ENCODE data around the gene SNX1. TPM values are rescaled to one million over a fixed set of nuclear protein-coding genes. Genes with fewer than 3 reads are reported as not detected.

Gene SNX1
- total RNA-seq, 1 donor from 2014 or later: 87.7 TPM

DNA sequence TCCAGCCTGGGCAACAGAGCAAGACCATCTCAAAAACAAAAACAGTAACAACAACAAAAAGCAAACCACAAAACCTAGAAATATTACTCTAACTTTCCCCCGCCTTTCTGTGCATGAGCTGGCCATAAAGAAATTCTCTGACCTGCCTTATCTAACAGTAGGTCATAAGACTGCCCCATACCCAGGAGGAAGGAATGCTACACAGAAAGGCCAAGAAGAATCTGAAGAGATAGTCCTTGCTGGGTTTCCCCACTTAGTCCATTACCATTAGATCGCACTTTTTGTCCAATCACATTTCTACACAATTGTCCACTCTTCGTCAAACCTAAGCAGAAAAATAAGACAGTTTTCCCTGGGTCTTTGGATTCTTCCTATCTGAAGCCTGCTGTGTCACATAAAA lies 25.7 kb upstream of the SNX1 start:
- Histone ChIP-seq H2AFZ (ENCODE audit: low read depth, low read length) (no peak overlapping the region), H4K20me1 (ENCODE audit: insufficient read depth, low read length) (no peaks in the 10 kb centered on the region), H3K4me2 (ENCODE audit: low read length) (no peak overlapping the region), H3K36me3 (ENCODE audit: insufficient read depth, low read length) (peaks cover 4% of the 10 kb centered on the region), H3K9ac (ENCODE audit: low read length) (no peak overlapping the region), H3K4me3 (ENCODE audit: insufficient read depth, low read depth, low read length) (no peak overlapping the region), H3K9me3 (ENCODE audit: insufficient read depth, low read depth, low read length) (no peaks in the 10 kb centered on the region), H3K79me2 (ENCODE audit: insufficient read depth, low read length) (no peaks in the 10 kb centered on the region), H3K27me3 (ENCODE audit: insufficient read depth, low read length) (no peaks in the 10 kb centered on the region), H3K27ac (ENCODE audit: low read depth, low read length) (no peak overlapping the region), H3K4me1 (ENCODE audit: insufficient read depth, low read length) (peaks cover 14% of the 10 kb centered on the region)
- Mint-ChIP-seq H3K4me1 (ENCODE audit: low read depth, unreplicated experiment) (peaks cover 8% of the 10 kb centered on the region), H3K4me3 (ENCODE audit: unreplicated experiment) (no peak overlapping the region), H3K27me3 (ENCODE audit: low read depth, unreplicated experiment) (no peaks in the 10 kb centered on the region), H3K36me3 (ENCODE audit: low read depth, unreplicated experiment) (peaks cover 8% of the 10 kb centered on the region), H3K27ac (ENCODE audit: unreplicated experiment) (no peak overlapping the region), H3K9me3 (ENCODE audit: unreplicated experiment) (no peaks in the 10 kb centered on the region)
- FAIRE-seq (no peak), DNase-seq (ENCODE audit: low read depth) (no peak)
- TF ChIP-seq EZH2 (IDR thresholded peaks at IDR 0.05; ENCODE audit: insufficient read depth, low read length) (no peak), CTCF (IDR thresholded peaks at IDR 0.05; ENCODE audit: insufficient read depth, low read depth, low read length) (no peak)

DNA sequence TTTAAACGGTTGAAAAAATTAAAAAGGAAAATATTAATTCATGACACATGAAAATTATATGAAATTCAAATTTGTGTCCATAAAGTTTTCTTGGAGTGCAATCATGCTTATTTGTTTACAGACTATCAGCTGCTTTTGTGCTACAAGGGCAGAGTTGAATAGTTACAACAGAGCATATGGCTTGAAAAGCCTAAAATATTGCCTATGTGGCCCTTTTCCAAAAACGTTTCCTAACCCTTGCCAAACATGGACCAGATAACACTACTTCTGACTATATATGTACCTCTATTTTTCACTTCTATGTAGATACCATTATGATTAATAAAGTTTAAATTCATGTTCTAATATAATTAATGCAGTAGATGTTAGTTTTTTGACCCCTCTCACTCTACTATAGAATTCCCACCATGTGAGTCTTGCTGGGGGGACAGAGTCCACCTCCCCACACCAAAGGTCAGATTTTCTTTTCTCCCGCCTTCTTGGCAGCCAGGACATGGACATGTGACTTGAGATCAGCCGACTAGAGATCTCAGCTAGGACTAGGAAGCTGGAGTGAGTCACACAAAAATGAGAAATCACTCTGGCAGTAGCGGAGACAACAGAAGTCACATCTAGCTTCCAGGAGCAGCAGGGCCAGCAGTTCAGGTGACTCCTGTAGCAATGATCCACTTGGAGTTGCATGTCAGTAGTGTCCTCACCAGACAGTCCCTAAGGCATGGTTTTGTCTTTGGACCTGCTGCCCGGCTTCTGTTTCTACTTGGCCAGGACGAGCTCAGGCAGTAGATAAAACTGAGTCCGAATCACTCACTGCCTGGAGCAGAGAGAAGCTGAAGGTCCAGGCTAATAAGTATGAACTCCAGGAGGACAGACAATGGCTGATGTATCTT lies 24.6 kb upstream of the SNX1 start:
- TF ChIP-seq EZH2 (IDR thresholded peaks at IDR 0.05; ENCODE audit: insufficient read depth, low read length) (no peak), CTCF (IDR thresholded peaks at IDR 0.05; ENCODE audit: insufficient read depth, low read depth, low read length) (no peak)
- peaks cover 2% of the 10 kb centered on the region for H4K20me1 ChIP-seq (ENCODE audit: insufficient read depth, low read length)
- no peaks in the 10 kb centered on the region for H3K27me3 ChIP-seq (ENCODE audit: insufficient read depth, low read length)
- H3K27me3 Mint-ChIP-seq (ENCODE audit: low read depth, unreplicated experiment): no peaks in the 10 kb centered on the region
- peak overlapping the region; percentile 64 for H3K27ac Mint-ChIP-seq (ENCODE audit: unreplicated experiment)
- H3K36me3 Mint-ChIP-seq (ENCODE audit: low read depth, unreplicated experiment): peaks cover 8% of the 10 kb centered on the region
- H3K4me1 ChIP-seq (ENCODE audit: insufficient read depth, low read length): peaks cover 14% of the 10 kb centered on the region
- no peak overlapping the region for H3K9ac ChIP-seq (ENCODE audit: low read length)
- no peak overlapping the region for H2AFZ ChIP-seq (ENCODE audit: low read depth, low read length)
- H3K4me3 Mint-ChIP-seq (ENCODE audit: unreplicated experiment): no peak overlapping the region
- H3K27ac ChIP-seq (ENCODE audit: low read depth, low read length): peak overlapping the region; percentile 26
- no peak for FAIRE-seq
- no peak overlapping the region for H3K4me3 ChIP-seq (ENCODE audit: insufficient read depth, low read depth, low read length)
- peaks cover 8% of the 10 kb centered on the region for H3K4me1 Mint-ChIP-seq (ENCODE audit: low read depth, unreplicated experiment)
- DNase-seq (ENCODE audit: low read depth): peak; percentile 80
- no peaks in the 10 kb centered on the region for H3K79me2 ChIP-seq (ENCODE audit: insufficient read depth, low read length)
- H3K9me3 Mint-ChIP-seq (ENCODE audit: unreplicated experiment): no peaks in the 10 kb centered on the region
- peaks cover 4% of the 10 kb centered on the region for H3K36me3 ChIP-seq (ENCODE audit: insufficient read depth, low read length)
- H3K4me2 ChIP-seq (ENCODE audit: low read length): peak overlapping the region; percentile 27
- H3K9me3 ChIP-seq (ENCODE audit: insufficient read depth, low read depth, low read length): no peaks in the 10 kb centered on the region

Measured in astrocyte (in vitro differentiated cells and primary cell).